C4-2B (cell line): ENCODE results near the gene SCN1B.

Experiments used
- CTCF ChIP-seq: fragments of 450-650 bp; conservative IDR thresholded peaks from 2 replicates; pipeline ENCODE4 v1.5.1; 2017; ENCODE audit warnings: mild to moderate bottlenecking
- ZFX ChIP-seq: fragments of 450-650 bp; IDR thresholded peaks from 2 replicates; pipeline ENCODE4 v1.6.1; 2017

DNA sequence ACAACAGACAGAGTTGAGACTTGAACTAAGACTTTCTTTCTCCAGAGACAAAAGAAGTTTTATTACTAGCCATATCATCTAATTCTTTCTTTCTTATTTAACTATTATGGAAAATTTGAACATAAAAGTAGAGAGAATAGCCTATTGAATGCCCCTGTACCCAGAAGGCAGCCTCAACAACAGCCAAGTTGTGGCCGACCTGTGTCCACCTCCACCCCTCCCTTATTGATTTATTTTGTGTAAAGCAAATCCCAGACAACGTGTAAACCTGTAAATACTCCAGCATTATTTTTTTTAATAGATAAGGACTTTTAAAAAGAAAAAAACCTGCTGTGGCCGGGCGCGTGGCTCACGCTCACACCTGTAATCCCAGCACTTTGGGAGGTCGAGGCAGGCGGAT lies 59.3 kb downstream of the SCN1B start:
- no peak for TF ChIP-seq CTCF
- no peak for TF ChIP-seq ZFX
